ENCODE results near the gene MAFF.
"Not testable (repeated sequence)": the region's sequence is repeated elsewhere in the genome, so short reads cannot be mapped to it uniquely, and the experiment has no call there.

The MAFF gene

GRCh38 chr22:38201711-38202436 lies at the start of gene MAFF:
Gene MAFF (plus strand): TSS chr22:38201994. CDS start chr22:38213854, 11,860 bp downstream.
- DNase-seq (ENCODE audit: low read depth), result peak; percentile 96

GRCh38 chr22:38153821-38154562 lies 47.8 kb upstream of the MAFF start:
- no peak for DNase-seq (ENCODE audit: low read depth)

GRCh38 chr22:38154563-38154915 lies 47.3 kb upstream of the MAFF start:
- DNase-seq (ENCODE audit: low read depth), result not testable (repeated sequence)

- DNase-seq (ENCODE audit: low read depth), result no peak
Measured at GRCh38 chr22:38155703-38156102, 46.1 kb upstream of the MAFF start.

- DNase-seq (ENCODE audit: low read depth), result no peak
Measured at GRCh38 chr22:38162881-38163843, 38.6 kb upstream of the MAFF start.

GRCh38 chr22:38163844-38164550 lies 37.8 kb upstream of the MAFF start:
- DNase-seq (ENCODE audit: low read depth), result no peak

GRCh38 chr22:38164551-38164918 lies 37.3 kb upstream of the MAFF start:
- DNase-seq (ENCODE audit: low read depth), result no peak

GRCh38 chr22:38165922-38166593 lies 35.7 kb upstream of the MAFF start:
- no peak for DNase-seq (ENCODE audit: low read depth)

- no peak for DNase-seq (ENCODE audit: low read depth)
Measured at GRCh38 chr22:38167988-38168407, 33.8 kb upstream of the MAFF start.

GRCh38 chr22:38169116-38169515 lies 32.7 kb upstream of the MAFF start:
- no peak for DNase-seq (ENCODE audit: low read depth)

GRCh38 chr22:38170469-38170868 lies 31.3 kb upstream of the MAFF start:
- DNase-seq (ENCODE audit: low read depth), result no peak

GRCh38 chr22:38171927-38172831 lies 29.6 kb upstream of the MAFF start:
- no peak for DNase-seq (ENCODE audit: low read depth)

GRCh38 chr22:38172832-38173640 lies 28.8 kb upstream of the MAFF start:
- DNase-seq (ENCODE audit: low read depth), result no peak

- no peak for DNase-seq (ENCODE audit: low read depth)
Measured at GRCh38 chr22:38173641-38173906, 28.2 kb upstream of the MAFF start.

GRCh38 chr22:38174626-38175025 lies 27.2 kb upstream of the MAFF start:
- no peak for DNase-seq (ENCODE audit: low read depth)

GRCh38 chr22:38175206-38176118 lies 26.3 kb upstream of the MAFF start:
- DNase-seq (ENCODE audit: low read depth), result no peak

- no peak for DNase-seq (ENCODE audit: low read depth)
Measured at GRCh38 chr22:38176170-38176741, 25.5 kb upstream of the MAFF start.

GRCh38 chr22:38177044-38177443 lies 24.8 kb upstream of the MAFF start:
- DNase-seq (ENCODE audit: low read depth), result no peak
